A549 (cell line): Measurements from ENCODE around the gene CHMP3.

ENCODE experiments used
- CEBPB ChIP-seq, 2 experiments: fragments of >200 bp in 1 of 2; sonication (Bioruptor Twin) in 1 of 2; formaldehyde crosslinking in 1 of 2; IDR thresholded peaks; 2 replicates each; pipeline ENCODE4 v1.6.1; 2012 to 2016
- CHD2 ChIP-seq: fragments of 150-350 bp; IDR thresholded peaks from 2 replicates; pipeline ENCODE4 v1.6.1; 2014; ENCODE audit warnings: low read length; ENCODE audit not compliant: partially characterized antibody
- CTCF ChIP-seq: fragments of >200 bp; sonication (Bioruptor Twin); formaldehyde crosslinking; IDR thresholded peaks from 3 replicates; pipeline ENCODE4 v1.5.1; 2016
- ELK1 ChIP-seq: fragments of 150-350 bp; IDR thresholded peaks from 2 replicates; pipeline ENCODE4 v1.6.1; 2014; ENCODE audit warnings: low read depth, mild to moderate bottlenecking, low read length
- EP300 ChIP-seq, 2 experiments: fragments of >200 bp; sonication (Bioruptor Twin); formaldehyde crosslinking; IDR thresholded peaks; 2 replicates in 1 of 2; 3 replicates in 1 of 2; pipeline ENCODE4 v1.6.1; 2016 to 2017
- JUN ChIP-seq, 2 experiments: fragments of >200 bp; sonication (Bioruptor Twin); formaldehyde crosslinking; IDR thresholded peaks; 2 replicates in 1 of 2; 3 replicates in 1 of 2; pipeline ENCODE4 v1.6.1; 2016 to 2017
- KDM1A ChIP-seq: fragments of 200-600 bp; sonication (generic); IDR thresholded peaks from 2 replicates; pipeline ENCODE4 v1.6.1; 2016; ENCODE audit warnings: low read depth, mild to moderate bottlenecking
- PBX3 ChIP-seq: IDR thresholded peaks from 2 replicates; pipeline ENCODE4 v1.6.1; 2012
- POLR2A ChIP-seq: IDR thresholded peaks from 2 replicates; pipeline ENCODE4 v1.6.1; 2012; ENCODE audit warnings: mild to moderate bottlenecking, low read length
- RAD21 ChIP-seq, 2 experiments: fragments of >200 bp in 1 of 2; sonication (Bioruptor Twin) in 1 of 2; formaldehyde crosslinking in 1 of 2; IDR thresholded peaks in 1 of 2; conservative IDR thresholded peaks in 1 of 2; 2 replicates in 1 of 2; 3 replicates in 1 of 2; pipeline ENCODE4 v1.6.1; 2012 to 2018; ENCODE audit warnings: inconsistent platforms in 1 of 2
- RFX5 ChIP-seq: fragments of 450-650 bp; IDR thresholded peaks from 2 replicates; pipeline ENCODE4 v1.7.1; 2014; ENCODE audit warnings: antibody characterized with exemption, mild to moderate bottlenecking, moderate library complexity
- RNF2 ChIP-seq: fragments of 200-600 bp; sonication (generic); IDR thresholded peaks from 2 replicates; pipeline ENCODE4 v1.6.1; 2016; ENCODE audit warnings: low read depth, mild to moderate bottlenecking, antibody characterized with exemption, moderate library complexity, borderline replicate concordance
- SMC3 ChIP-seq: fragments of >200 bp; sonication (Bioruptor Twin); formaldehyde crosslinking; IDR thresholded peaks from 3 replicates; pipeline ENCODE4 v1.6.1; 2018; ENCODE audit warnings: inconsistent platforms

- TF ChIP-seq SMC3: no peak
- no peak for TF ChIP-seq JUN (IDR thresholded peaks at IDR 0.05)
- TF ChIP-seq CTCF: no peak
- TF ChIP-seq POLR2A: no peak
- no peak for TF ChIP-seq RFX5
- TF ChIP-seq ELK1: no peak
- no peak for TF ChIP-seq CEBPB (IDR thresholded peaks at IDR 0.05)
- TF ChIP-seq RNF2: no peak
- no peak for TF ChIP-seq CHD2
- no peak for TF ChIP-seq EP300 (IDR thresholded peaks at IDR 0.05)
- TF ChIP-seq RAD21 (conservative IDR thresholded peaks at IDR 0.05 in 1 of 2, IDR thresholded peaks at IDR 0.05 in 1 of 2): no peak
- TF ChIP-seq KDM1A: no peak
- no peak for TF ChIP-seq PBX3
Observed at GRCh38 chr2:86593266-86593665, 30.0 kb upstream of the CHMP3 start.
